Pancreas (tissue), 10 donors: Measurements from ENCODE around the gene ATAT1. TPM values are rescaled to one million over a fixed set of nuclear protein-coding genes. Genes with fewer than 3 reads are reported as not detected.
"Not testable (repeated sequence)": the region's sequence is repeated elsewhere in the genome, so short reads cannot be mapped to it uniquely, and the experiment has no call there.

Source experiments
- ATAC-seq, 4 donors: fragments of 200-7000 bp; cut with Tn5 transposase; one replicate each; pipeline versions ENCODE4 v1.8.0 to v1.9.1; 2020; ENCODE audit warnings: mild to moderate bottlenecking in 4 of 4, moderate library complexity in 4 of 4
- DNase-seq, 6 donors: peaks; one replicate each; pipeline ENCODE4 v3.0.0-alpha.2; 2020
- FAIRE-seq: peaks from 2 replicates; lab custom pipeline; 2012; peaks lifted over from hg19 to GRCh38; lab: Jason Lieb, UNC
- H3K27ac ChIP-seq, 4 donors: fragments of 200-600 bp; sonication (generic); 1 replicate in 3 of 4; 2 replicates in 1 of 4; pipeline versions ENCODE4 v1.5.0 to v1.8.0; 2020
- H3K27me3 ChIP-seq, 4 donors: fragments of 200-600 bp; one replicate each; pipeline ENCODE4 v1.8.0; 2021
- H3K36me3 ChIP-seq, 3 donors: fragments of 200-600 bp; sonication (generic) in 1 of 3; one replicate each; pipeline versions ENCODE4 v1.5.0 to v1.8.0; 2020 to 2021
- H3K4me1 ChIP-seq, 3 donors: fragments of 200-600 bp; one replicate each; pipeline ENCODE4 v1.8.0; 2021
- H3K4me3 ChIP-seq, 4 donors: fragments of 200-600 bp; sonication (generic) in 2 of 4; one replicate each; pipeline versions ENCODE4 v1.5.0 to v1.8.0; 2020 to 2021
- H3K9me3 ChIP-seq, 4 donors: fragments of 200-600 bp; one replicate each; pipeline ENCODE4 v1.8.0; 2021
- WGBS, 2 donors: extraction: QIAGEN DNeasy Blood & Tissue Kit; methylation state at CpG; one replicate each; pipeline ENCODE4 v1.1.7; 2013; 5-methylcytosine and 5-hydroxymethylcytosine counted together
- intact Hi-C, 3 donors: fragments of 100-400 bp; cut with DNase I; formaldehyde crosslinking; loops; one replicate each; pipeline versions ENCODE4 v1.11.1 to v1.14.2; 2022
- polyA plus RNA-seq, 2 donors: library from polyadenylated mRNA; stranded (reverse); fragments of 200-250 nt; gene quantifications; one replicate each; pipeline ENCODE4 v1.2.3, GENCODE V29; 2013
- total RNA-seq, 6 donors: library from RNA; stranded (reverse); fragmentation: NEBNext Ultra II Directional in 4 of 6; extraction: Animal tissue kit (Norgen Biotek cat#: 25700) in 4 of 6; gene quantifications; one replicate each; pipeline versions ENCODE4 v1.2.1 to v1.2.4, GENCODE V29; 2021 to 2023
- TF ChIP-seq, protein P1 (sequence below), 4 donors: fragments of 200-600 bp; sonication (generic) in 3 of 4; IDR thresholded peaks; one replicate each; pipeline versions ENCODE4 v1.5.0 to v1.8.0; 2021; ENCODE audit warnings: antibody characterized with exemption in 4 of 4
- donor health status: healthy with polysubstance abuse.
- donor health status: DM: no; HTN: no; CAD: no; lungs with moderate emphysema.
- donor health status: DM: no; HTN: no; CAD: no.
- donor health status: control.
- donor health status: control.
- donor health status: Bipolar disorder and iron deficiency.
- donor health status: DM: yes; HTN: yes; CAD: no.
- donor health status: DM: no; HTN: no; CAD: no.
- donor health status: DM: no; HTN: no; CAD: no.
- donor health status: DM: yes; HTN: yes; CAD: no.

Gene ATAT1
- total and polyA plus RNA-seq, 8 donors: 2.1 to 9.1 (median 3.6) TPM

DNA sequence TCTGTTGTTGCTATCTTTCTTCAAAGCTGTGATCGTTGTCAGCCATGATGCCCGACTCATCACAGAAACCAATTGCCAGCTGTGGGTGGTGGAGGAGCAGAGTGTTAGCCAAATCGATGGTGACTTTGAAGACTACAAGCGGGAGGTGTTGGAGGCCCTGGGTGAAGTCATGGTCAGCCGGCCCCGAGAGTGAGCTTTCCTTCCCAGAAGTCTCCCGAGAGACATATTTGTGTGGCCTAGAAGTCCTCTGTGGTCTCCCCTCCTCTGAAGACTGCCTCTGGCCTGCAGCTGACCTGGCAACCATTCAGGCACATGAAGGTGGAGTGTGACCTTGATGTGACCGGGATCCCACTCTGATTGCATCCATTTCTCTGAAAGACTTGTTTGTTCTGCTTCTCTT lies 36.2 kb upstream of the ATAT1 start:
- TF ChIP-seq, protein P1, sequence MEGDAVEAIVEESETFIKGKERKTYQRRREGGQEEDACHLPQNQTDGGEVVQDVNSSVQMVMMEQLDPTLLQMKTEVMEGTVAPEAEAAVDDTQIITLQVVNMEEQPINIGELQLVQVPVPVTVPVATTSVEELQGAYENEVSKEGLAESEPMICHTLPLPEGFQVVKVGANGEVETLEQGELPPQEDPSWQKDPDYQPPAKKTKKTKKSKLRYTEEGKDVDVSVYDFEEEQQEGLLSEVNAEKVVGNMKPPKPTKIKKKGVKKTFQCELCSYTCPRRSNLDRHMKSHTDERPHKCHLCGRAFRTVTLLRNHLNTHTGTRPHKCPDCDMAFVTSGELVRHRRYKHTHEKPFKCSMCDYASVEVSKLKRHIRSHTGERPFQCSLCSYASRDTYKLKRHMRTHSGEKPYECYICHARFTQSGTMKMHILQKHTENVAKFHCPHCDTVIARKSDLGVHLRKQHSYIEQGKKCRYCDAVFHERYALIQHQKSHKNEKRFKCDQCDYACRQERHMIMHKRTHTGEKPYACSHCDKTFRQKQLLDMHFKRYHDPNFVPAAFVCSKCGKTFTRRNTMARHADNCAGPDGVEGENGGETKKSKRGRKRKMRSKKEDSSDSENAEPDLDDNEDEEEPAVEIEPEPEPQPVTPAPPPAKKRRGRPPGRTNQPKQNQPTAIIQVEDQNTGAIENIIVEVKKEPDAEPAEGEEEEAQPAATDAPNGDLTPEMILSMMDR (IDR thresholded peaks at IDR 0.05): no peak
- Histone ChIP-seq H3K9me3 (no peaks in the 10 kb centered on the region), H3K4me3 (no peak overlapping the region), H3K27me3 (no peaks in the 10 kb centered on the region), H3K36me3 (peaks cover 0 to 57% (median 29%) of the 10 kb centered on the region in 3 donors), H3K4me1 (no peaks in the 10 kb centered on the region), H3K27ac (no peak overlapping the region)
- DNase-seq (peak in 1 of 6 donors; percentile 37), ATAC-seq (peak in 2 of 4 donors; percentile 14 to 18), FAIRE-seq (no peak)
- WGBS, 2 donors: 66 to 70% methylated on average over 8 of the region's 8 CpGs
- intact Hi-C loops: no loop called here

DNA sequence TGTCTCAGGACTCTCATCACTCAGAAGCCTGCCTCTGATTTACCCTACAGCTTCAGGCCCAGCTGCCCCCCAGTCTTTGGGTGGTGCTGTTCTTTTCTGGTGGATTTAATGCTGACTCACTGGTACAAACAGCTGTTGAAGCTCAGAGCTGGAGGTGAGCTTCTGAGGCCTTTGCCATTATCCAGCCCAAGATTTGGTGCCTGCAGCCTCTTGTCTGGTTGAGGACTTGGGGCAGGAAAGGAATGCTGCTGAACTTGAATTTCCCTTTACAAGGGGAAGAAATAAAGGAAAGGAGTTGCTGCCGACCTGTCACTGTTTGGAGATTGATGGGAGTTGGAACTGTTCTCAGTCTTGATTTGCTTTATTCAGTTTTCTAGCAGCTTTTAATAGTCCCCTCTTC lies 35.7 kb upstream of the ATAT1 start:
- no peak for FAIRE-seq
- H3K36me3 ChIP-seq: peaks cover 0 to 52% (median 24%) of the 10 kb centered on the region in 3 donors
- TF ChIP-seq, protein P1 (IDR thresholded peaks at IDR 0.05): no peak

GRCh38 chr6:30592287-30592686 lies 34.4 kb upstream of the ATAT1 start:
- FAIRE-seq (no peak), DNase-seq (no peak), ATAC-seq (no peak)
- H3K9me3 ChIP-seq: no peaks in the 10 kb centered on the region
- 98 to 100% methylated on average over 1 of the region's 1 CpG for WGBS, 2 donors
- H3K36me3 ChIP-seq: peaks cover 0 to 41% (median 15%) of the 10 kb centered on the region in 3 donors
- TF ChIP-seq, protein P1 (IDR thresholded peaks at IDR 0.05): no peak
- H3K27ac ChIP-seq: no peak overlapping the region
- intact Hi-C loops: no loop called here
- H3K27me3 ChIP-seq: no peaks in the 10 kb centered on the region
- no peak overlapping the region for H3K4me3 ChIP-seq
- no peaks in the 10 kb centered on the region for H3K4me1 ChIP-seq

More for the DNA sequence above, 35.7 kb upstream of the ATAT1 start:
- WGBS, 2 donors: 34 to 64% methylated on average over 1 of the region's 1 CpG
- Histone ChIP-seq H3K4me3 (no peak overlapping the region), H3K27me3 (no peaks in the 10 kb centered on the region), H3K4me1 (no peaks in the 10 kb centered on the region), H3K9me3 (no peaks in the 10 kb centered on the region), H3K27ac (no peak overlapping the region)
- DNase-seq: peak in 1 of 6 donors; percentile 5
- intact Hi-C loops: no loop called here
- ATAC-seq: peak in 3 of 4 donors; percentile 20 to 48 (median 45)

GRCh38 chr6:30597315-30598144 lies 29.1 kb upstream of the ATAT1 start:
- 67 to 74% methylated on average over 14 to 15 of the region's 15 CpGs for WGBS, 2 donors
- DNase-seq (peak in 5 of 6 donors; percentile 64 to 85 (median 80)), ATAC-seq (peak; percentile 71 to 90 (median 84))
- H3K27ac ChIP-seq, H3K9me3 ChIP-seq, intact Hi-C loops, FAIRE-seq, H3K4me1 ChIP-seq, H3K4me3 ChIP-seq, H3K27me3 ChIP-seq: not testable (repeated sequence)
- TF ChIP-seq, protein P1 (IDR thresholded peaks at IDR 0.05): peak; percentile 44 to 82 (median 68)
- H3K36me3 ChIP-seq: peaks cover 3 to 23% (median 21%) of the 10 kb centered on the region in 3 donors
